ENCODE data around the gene LILRA2.
"Not testable (repeated sequence)": the region's sequence is repeated elsewhere in the genome, so short reads cannot be mapped to it uniquely, and the experiment has no call there.

Gene LILRA2

DNA sequence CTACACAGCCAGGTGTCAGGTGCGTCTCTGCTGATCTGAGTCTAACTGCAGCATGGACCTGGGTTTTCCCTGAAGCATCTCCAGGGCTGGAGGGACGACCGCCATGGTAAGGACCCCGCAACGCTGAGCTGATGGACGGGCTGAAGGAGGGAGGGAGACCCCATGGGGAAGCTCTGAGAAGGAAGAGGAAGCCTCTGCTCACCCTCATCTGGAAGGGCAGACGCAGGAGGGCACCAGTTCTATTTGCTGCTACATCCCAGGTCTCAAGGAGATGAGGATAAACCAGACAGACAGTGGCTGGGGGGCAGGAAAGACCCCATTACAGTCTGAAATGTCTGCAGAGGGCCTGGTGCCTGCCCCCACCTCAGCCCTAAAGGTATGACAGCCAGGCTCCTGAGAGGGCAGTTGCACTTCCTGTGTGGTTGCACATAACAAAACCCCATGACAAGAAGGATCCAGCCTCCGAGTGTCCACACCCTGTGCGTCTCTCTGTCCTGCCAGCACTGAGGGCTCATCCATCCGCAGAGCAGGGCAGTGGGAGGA lies at the start of gene LILRA2:
Gene LILRA2, plus strand, starts transcription at position 461 of the 543 bp plus-strand sequence. CDS start 89 bp downstream, outside the sequence.
- DNase-seq: no peak

DNA sequence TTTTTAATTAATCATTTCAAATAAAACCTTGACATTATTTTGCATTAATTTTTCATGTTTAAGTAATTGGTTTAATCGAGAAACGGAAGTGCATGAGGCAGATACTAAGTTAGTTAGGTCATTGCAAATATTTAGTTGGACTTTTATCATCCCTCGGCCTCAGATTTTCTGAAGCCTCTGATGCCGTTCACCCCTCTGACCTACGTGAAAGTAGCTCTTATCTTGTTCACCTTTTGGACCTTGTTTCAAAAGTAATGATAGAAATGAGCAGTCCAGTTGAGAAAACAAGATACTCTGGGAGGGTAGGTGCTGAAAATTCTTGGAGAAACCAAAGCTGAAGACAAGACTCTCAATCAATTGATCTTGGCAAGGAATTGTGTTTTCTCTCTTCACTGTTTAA lies 48.0 kb upstream of the LILRA2 start:
- DNase-seq: no peak

DNA sequence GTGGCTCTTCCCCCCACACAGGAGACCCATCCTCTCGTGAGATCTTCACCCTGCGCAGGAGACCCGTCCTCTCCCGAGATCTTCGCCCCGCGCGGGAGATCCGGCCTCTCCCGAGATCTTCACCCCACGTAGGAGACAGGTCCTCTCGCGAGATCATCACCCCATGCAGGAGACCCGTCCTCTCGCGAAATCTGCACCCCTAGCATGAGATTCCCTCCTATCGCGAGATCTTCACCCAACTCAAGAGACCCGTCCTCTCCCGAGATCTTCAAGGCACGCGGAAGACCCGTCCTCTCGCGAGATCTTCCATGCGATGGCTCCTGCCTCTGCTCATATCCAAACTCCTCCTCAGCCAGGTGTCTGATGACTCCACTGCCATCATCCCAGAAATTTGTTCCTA lies 46.6 kb upstream of the LILRA2 start:
- no peak for DNase-seq

DNA sequence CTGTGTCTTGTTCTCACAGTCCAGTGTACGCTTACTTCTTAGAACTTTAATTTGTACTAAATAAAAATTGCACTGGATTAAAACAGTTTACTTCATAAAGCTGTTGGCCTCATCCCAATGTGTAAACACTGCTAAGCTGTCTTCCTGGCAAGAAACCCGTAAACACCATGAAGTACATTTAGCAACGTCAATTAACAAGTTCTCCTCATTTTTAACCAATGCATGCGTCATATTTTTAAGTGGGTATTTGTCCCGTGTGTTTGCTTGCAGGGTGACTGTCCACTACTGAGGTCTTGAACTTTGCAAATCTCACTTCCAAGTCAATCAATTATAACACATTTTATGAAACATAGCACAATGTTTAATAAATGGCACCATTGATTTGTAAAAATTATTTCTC lies 42.7 kb upstream of the LILRA2 start:
- no peak for DNase-seq

DNA sequence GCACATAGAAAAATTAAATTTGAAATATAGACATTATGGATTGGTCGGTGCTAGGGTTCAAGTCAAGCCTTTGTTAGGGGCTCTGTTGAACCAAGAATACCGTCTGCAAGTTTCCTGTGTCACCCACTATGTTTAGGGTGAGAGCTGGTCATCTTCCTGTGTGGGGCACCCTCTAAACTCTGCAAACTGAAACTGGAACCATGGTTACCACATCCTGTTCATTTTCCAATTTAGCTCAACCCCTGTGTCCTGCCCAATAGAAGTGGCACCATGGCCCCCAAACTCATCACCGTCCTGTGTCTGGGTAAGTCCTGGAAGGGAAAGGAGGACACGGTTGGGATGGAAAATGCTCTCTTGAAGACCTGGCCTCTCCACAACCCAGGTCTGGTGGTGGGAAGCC lies 41.1 kb upstream of the LILRA2 start:
- DNase-seq: no peak

DNA sequence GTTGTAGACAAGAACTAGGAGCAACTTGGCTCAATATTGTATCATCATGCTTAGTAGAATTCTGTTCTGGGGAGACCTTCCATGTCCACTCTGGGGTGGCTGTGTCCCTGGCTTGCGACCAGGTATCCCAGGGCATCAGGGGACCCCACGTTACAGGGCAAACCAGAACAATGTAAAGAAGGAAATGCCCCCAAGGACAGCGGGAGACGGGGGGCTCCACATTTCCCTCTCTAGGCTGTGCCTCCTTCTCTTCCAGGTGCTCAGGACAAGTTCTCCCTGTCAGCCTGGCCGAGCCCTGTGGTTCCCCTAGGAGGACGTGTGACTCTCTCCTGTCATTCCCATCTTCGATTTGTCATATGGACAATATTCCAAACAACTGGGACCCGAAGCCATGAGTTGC lies 40.1 kb upstream of the LILRA2 start:
- no peak for DNase-seq

DNA sequence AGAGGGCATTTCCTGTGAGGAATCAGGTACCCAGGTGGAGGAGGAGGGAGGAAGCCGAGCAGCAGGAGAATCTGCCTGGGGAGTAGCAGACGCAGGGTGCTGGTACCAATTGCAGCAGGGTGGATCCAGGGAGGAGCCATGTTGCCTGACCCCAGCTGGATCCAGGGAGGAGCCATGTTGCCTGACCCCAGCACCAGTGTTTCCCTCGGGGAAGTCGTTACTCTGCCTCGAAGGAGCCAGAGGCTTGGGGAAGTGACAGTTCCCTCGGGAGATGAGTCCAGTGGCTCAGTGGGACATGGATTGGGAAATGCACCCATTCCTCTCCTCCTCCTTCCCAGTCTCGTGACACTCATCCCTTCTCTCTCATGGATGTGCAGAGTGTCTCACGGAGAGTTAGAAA lies 39.4 kb upstream of the LILRA2 start:
- DNase-seq: no peak

DNA sequence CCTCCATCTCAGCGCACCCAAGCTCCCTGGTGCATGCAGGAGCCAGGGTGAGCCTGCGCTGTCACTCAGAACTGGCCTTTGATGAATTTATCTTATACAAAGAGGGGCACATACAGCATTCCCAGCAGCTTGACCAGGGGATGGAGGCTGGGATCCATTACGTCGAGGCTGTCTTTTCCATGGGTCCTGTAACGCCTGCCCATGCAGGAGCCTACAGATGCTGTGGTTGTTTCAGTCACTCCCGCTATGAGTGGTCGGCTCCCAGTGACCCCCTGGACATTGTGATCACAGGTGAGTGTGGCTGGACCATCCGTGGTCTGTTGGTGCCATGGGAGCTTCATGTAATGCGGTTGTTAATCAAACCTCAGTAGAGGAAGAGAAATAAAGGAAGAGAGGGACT lies 38.0 kb upstream of the LILRA2 start:
- DNase-seq: no peak

DNA sequence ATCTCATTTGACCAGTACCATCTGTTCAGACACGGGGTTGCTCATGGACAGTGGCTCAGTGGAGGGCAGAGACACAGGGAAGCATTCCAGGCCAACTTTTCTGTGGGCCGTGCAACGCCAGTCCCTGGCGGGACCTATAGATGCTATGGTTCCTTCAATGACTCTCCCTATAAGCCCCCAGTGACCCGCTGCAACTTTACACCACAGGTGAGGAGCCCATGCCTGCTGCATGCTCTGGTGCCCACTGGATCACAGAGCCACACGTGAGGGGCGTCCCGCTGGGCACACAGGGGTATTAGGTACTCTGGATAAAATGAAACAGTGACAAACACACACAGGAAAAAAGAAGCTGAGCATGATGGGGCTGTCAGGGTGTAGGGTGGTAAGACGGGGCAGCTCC lies 36.6 kb upstream of the LILRA2 start:
- DNase-seq: no peak

DNA sequence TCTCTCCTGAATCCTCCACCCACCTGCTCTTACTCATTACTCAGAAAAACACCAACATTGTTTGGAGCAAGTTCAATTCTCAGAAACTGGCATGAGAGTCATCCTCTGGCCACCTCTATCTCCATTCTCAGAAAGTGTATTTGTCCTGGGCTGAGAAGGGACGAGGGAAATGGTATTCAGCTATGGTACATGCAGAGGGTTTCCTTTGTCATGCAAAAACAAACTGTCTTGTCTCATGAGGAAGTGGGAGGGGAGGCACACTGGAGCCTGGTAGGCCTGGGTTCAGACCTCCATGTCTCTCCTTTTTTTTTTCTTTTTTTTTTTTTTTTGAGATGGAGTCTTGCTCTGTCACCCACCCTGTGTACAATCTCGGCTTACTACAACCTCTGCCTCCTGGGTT lies 31.9 kb upstream of the LILRA2 start:
- no peak for DNase-seq

DNA sequence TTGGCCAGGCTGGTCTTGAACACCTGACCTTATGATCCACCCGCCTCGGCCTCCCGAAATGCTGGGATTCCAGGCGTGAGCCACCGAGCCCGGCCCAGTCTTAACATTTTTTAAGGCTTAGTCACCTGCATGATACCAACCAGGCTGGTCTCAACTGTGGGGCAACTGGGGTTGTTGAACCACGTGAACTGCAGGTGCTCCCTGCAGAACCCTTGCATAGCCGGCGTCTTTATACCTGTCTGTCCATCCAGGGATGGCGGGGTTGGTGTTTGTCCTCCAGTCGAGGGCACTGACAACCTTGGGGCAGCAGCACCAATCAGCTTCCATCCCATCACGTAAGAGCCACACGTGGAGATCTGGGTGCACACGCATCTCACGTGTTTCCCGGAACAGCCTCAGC lies 24.8 kb upstream of the LILRA2 start:
- DNase-seq: no peak

DNA sequence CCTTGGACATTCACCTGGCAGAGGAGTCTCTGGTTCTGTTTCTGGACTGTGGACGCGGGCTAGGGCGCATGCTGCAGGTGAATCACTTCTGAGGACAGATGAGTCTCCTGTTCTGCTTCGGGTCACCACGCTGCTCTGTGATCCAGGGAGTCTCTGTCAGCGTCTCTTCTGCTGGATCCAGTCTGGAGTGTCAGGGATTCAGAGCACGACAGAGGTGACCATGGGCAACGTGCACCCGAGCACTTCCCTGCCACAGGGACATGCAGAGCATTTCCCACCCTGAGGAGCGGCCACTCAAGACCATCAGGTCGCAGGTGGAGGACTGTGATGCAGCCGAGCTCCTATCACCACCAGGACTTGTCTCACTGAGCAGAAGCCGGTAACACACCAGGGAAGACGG lies 24.4 kb upstream of the LILRA2 start:
- no peak for DNase-seq

DNA sequence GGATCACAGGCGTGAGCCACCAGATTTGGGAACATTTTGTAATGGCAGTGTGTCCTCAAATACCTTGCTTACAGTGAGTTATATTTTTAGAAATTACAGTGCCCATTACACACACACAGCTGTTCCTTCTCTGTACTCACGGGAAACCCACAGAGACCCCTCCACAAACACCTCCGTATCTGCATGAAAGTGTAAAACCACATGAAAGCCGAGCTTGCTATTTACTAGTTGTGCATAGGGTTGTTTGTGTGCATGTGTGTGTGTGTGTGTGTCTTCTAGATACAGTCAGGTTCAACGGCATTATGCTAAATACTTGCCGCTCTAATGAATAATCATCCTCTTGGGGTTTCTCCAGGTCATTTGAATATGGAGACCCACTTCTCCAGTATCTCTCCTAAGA lies 22.3 kb upstream of the LILRA2 start:
- DNase-seq: no peak

DNA sequence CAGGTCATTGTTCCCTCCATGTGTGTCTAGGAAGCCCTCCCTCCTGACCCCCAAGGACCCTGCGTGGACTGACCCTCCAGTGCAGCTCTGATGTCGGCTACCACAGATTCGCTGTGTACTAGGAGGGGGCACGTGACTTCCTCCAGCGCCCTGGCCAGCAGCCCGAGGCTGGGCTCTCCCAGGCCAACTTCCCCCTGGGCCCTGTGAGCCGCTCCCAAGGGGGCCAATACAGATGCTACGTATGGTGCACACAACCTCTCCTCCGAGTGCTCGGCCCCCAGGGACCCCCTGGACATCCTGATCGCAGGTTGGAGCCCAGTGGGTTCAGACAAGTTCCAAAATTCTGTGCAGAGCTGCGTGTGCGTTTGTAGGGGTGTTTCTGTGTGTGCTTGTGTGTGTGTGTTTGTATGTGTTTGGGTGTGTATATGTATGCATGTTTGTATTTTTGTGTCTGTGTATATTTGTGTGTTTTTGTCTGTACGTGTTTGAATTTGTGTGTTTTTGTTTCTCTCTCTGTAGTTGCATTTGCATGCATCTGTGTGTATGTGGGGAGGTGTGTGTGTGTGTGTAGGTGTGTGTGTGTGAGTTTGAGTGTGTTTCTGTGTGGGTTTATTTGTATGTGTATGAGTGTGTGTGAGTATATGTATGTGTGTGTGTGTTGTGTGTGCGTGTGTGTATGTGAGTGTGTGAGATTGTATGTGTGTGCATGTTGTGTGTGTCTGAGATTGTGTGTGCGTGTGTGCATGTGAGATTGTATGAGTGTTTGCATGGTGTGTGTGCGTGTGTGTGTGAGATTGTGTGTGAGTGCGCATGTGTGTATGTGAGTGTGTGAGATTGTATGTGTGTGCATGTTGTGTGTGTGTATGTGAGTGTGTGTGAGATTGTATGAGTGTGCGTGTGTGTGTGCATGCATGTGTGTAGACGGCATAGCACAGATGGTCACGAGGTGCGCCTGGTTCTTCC lies 21.4 kb upstream of the LILRA2 start:
- DNase-seq: no peak

DNA sequence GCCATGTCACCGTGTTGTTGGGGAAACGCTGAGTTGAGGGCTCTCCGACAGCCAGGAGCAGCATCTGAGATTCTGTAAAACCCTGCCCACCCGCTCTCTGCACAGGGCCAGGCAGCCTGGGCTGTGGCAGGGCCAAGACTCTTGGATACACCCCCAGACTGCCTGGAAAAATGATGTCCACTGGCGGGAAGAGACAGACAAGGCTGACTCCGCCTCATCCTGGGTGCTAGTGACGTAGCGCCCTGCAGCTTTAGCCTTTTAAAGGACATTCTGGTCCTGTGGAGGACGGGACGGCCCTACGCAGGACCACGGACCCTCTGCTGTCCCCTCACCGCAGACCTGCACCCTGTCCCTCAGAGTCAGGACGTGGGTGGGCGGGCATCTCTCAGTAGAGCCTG lies 20.7 kb upstream of the LILRA2 start:
- DNase-seq: no peak

DNA sequence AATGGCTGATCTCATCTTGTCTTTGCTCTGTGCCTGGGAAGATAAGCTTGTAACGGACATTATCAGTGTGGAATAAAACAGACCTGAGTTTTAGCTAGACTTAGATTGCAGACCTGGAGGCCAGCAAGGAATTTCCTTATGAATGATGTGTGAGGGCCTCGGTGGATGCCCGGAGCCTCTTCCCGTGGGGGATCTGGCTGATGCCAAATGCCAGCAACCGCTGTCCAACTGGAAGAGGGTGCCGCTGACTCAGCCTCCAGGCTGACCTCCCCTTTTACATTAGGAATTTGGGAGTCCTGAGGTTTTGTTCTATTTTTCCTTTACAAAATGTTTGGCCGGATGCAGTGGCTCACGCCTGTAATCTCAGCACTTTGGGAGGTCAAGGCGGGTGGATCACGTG lies 19.6 kb upstream of the LILRA2 start:
- no peak for DNase-seq

DNA sequence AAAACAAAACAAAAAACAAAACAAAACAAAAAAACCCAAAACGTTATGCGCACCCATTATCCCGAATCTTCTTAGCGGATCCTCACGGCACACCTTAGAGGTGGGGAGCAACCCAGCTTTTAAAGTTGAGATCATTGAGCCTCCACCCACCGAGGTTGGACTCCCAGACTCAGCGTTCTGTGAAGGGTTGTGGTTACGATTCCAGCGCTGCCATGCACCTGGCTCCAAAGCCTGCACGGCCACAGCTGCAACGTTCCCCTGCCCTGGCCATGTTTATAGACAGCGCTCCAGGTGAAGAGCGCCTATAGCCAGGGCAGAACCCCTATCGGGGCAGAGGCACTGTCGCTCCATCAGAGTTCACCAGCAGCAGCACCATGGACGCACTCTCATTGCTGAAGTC lies 18.7 kb upstream of the LILRA2 start:
- DNase-seq: no peak

DNA sequence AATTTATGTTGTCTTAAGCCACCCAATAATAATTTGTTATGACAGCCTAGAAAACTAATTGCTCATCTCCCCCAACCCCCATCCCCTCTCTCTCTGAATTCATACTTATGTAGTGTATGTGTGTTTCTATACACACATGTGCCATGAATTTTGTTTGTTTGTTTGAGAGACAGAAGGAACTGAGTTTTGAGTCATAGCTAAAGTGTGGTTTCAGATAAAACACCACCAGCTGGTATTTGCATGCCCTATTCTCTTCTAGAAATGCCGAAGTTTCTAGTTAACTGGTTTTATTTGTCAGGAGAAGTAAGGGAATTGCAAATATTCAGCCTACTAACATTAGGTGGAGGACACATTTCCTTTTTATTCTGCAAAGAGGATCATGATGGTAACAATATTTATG lies 17.4 kb upstream of the LILRA2 start:
- DNase-seq: no peak

DNA sequence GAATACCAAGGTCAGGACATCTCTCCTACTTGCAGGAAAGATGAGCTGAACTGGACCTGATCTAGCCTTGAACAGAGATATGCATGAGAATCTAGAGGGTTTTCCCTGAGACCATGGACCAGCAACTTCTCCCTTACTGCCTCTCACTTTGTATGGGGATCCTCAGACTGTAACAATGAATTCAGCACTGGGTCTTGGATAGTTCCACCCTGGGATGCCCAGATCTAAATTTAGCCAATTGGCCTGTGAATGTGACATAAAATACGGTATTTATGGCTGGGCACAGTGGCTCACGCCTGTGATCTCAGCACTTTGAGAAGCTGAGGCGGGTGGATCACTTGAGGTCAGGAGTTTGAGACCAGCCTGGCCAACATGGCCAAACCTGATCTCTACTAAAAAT lies 15.3 kb upstream of the LILRA2 start:
- DNase-seq: no peak

DNA sequence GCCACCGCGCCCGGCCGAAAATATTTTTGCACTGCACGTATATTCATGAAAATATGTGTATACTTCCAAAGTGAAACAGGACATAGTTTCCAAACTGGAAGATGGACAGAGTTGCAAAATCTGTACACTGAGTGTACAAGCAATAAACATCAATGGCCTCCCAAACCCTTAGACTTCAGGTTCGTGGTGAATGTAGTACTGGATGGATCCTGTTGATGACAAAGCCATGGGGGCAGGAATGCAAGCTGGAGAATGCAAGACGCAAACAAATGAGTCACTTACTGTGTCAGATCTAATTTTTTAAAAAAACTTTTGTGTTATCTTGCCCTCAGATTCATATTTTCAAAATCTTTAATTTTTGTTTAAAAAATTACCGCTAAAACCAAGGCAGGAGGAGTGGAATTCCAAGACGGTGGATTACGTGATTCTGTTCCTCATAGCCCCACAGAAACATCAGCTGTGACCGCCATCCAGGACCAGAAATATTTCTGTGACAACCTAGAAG lies 12.7 kb upstream of the LILRA2 start:
- DNase-seq: no peak

DNA sequence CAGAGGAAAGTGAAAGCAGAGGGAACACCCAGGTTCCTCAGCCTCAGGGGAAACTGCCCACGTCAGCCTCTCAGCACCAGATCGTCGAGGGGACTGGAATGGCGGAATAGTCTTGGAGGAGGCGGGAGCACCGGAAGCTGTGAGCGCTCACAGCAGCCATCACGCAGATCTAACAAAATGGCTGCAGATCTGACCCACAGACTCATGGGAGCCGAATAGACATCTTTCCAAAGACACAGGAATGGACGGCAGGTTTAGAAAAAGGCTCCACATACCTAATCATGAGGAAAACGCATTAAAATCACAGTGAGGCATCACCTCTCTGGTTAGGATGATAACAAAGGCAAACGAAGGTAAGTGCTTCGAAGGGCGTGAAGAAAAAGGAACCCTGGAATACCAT lies 11.8 kb upstream of the LILRA2 start:
- DNase-seq: no peak

DNA sequence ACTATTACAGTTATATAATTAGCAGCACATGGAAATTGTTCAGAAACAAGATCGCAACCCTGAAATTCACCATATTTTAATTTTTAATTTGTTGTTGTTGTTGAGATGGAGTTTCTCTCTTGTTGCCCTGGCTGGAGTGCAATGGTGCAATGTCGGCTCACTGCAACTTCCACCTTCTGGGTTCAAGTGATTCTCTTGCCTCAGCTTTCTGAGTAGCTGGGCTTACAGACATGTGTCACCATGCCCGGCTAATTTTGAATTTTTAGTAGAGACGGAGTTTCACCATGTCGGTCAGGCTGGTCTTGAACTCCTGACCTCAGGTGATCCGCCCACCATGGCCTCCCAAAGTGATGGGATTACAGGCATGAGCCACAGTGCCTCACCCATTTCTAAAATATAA lies 10.4 kb upstream of the LILRA2 start:
- not testable (repeated sequence) for DNase-seq

DNA sequence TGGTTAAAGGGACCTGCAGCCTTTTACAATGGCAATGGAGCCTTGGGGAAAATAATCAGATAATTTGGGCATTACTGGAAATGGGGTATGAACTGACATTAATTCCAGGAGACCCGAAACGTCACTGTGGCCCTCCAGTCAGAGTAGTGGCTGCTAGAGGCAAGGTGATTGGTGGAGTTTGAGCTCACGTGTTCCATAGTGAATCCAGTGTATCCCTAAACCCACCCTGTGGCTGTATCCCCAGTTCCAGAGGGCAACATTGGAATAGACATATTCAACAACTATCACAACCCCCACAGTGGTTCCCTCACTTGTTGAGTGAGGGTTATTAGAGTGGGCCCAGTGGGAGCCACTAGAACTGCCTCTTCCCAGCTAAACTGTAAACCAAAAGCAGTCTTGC lies 3.3 kb upstream of the LILRA2 start:
- DNase-seq: no peak

Data from DMS 273 treated with DMSO at 0.1 percent for 48 hours (cell line).